ENCODE measurements around the gene FBXL19. TPM values are rescaled to one million over a fixed set of nuclear protein-coding genes. Genes with fewer than 3 reads are reported as not detected.
A peak's percentile ranks its signal among the peaks of the same experiment; 100 is the strongest.

Gene FBXL19
- total and polyA plus RNA-seq, 9 of the 15 experiments (the other 6 are each of a cell fraction or from before 2014, with no cell fraction given), result 0.13 to 48.0 (median 13.5) TPM; not detected in 1

GRCh38 chr16:30904114-30904780 lies 19.1 kb upstream of the FBXL19 start:
- H3K9me1 ChIP-seq (ENCODE audit: control insufficient read depth, insufficient read depth, low read length), result no peaks in the 10 kb centered on the region
- no peak overlapping the region for H3K4me2 ChIP-seq (ENCODE audit: insufficient read depth, low read length)
- FAIRE-seq (no peak), ATAC-seq (no peak), DNase-seq (ENCODE audit: extremely low read depth in 1 of 4, low spot score in 3 of 4) (peak in 1 of 4 experiments; percentile 2)
- in situ Hi-C loops (cut with MboI), result loop anchor here (10.0 kb wide), 1 partner anchor 59 kb away; no protein-coding TSS in a partner anchor
- H2AFZ ChIP-seq (ENCODE audit: low read depth, low read length), result peak overlapping the region; percentile 77
- intact Hi-C loops (cut with micrococcal nuclease), result no loop called here
- no peaks in the 10 kb centered on the region for H3K79me2 ChIP-seq (ENCODE audit: control insufficient read depth, insufficient read depth, low read length)
- BruUV-seq (replicated peaks), result no TSS peak
- H3K4me1 ChIP-seq (replicated peaks in 1 of 2; ENCODE audit: control insufficient read depth in 2 of 2, insufficient read depth in 2 of 2, low read length in 2 of 2), result peaks cover 25 to 33% of the 10 kb centered on the region in 2 experiments
- ChIA-PET POLR2A (interaction anchor here (0.5 to 1.2 kb wide), 5 partner anchors 10 to 74 kb away, joined by 3 to 5 read pairs (median 3); partner anchors contain the start of gene BCL7C), CTCF (ENCODE audit: low intra/inter-chr PET ratio) (no interaction called here)
- H3K27ac ChIP-seq (ENCODE audit: extremely low read depth, low read depth, low read length), result peak overlapping the region; percentile 53; the same call in 2 of the 3 replicates
- no peak overlapping the region for H3K4me3 ChIP-seq
- 95% methylated on average over 18 of the region's 19 CpGs for WGBS (ENCODE audit: insufficient coverage, low coverage, missing lambda C conversion rate)
- H3K9me3 ChIP-seq (replicated peaks; ENCODE audit: control insufficient read depth, insufficient read depth, low read depth, low read length), result no peaks in the 10 kb centered on the region
- no peaks in the 10 kb centered on the region for H3K27me3 ChIP-seq (ENCODE audit: control insufficient read depth in 2 of 2, insufficient read depth in 2 of 2, low read length in 2 of 2)
- H3K9ac ChIP-seq (ENCODE audit: insufficient read depth in 1 of 2, low read depth in 2 of 2, low read length in 2 of 2), result peak overlapping the region in 1 of 2 experiments; percentile 62; a peak in 2 of 4 replicates
- H4K20me1 ChIP-seq (replicated peaks; ENCODE audit: control insufficient read depth, insufficient read depth, low read length), result no peaks in the 10 kb centered on the region
- no peaks in the 10 kb centered on the region for H3K36me3 ChIP-seq (ENCODE audit: control insufficient read depth, insufficient read depth, low read length)
- no peak for TF ChIP-seq KAT2B (IDR thresholded peaks at IDR 0.05; ENCODE audit: low read depth, low read length)
- no peak for TF ChIP-seq CEBPB (tag; IDR thresholded peaks at IDR 0.05)
- 0 out of 2 replicates have a peak, but pooled peaks have one; percentile 28 for TF ChIP-seq CREB3 (tag; conservative IDR thresholded peaks at IDR 0.05; ENCODE audit: low read depth)
- no peak for TF ChIP-seq TRIM24 (IDR thresholded peaks at IDR 0.05)
- TF ChIP-seq ZNF175 (CRISPR knock-in tag; IDR thresholded peaks at IDR 0.05; ENCODE audit: low read depth), result peak; percentile 60; the same call in 1 of the 2 replicates
- TF ChIP-seq GABPA (tag; conservative IDR thresholded peaks at IDR 0.05; ENCODE audit: low read depth), result 0 out of 2 replicates have a peak, but pooled peaks have one; percentile 38
- TF ChIP-seq SAFB2 (IDR thresholded peaks at IDR 0.05; ENCODE audit: borderline replicate concordance, low read depth, low read length, severe bottlenecking), result no peak
- TF ChIP-seq ZBTB17 (CRISPR knock-in tag; IDR thresholded peaks at IDR 0.05), result 0 out of 2 replicates have a peak, but pooled peaks have one; percentile 28
- TF ChIP-seq, protein P1, sequence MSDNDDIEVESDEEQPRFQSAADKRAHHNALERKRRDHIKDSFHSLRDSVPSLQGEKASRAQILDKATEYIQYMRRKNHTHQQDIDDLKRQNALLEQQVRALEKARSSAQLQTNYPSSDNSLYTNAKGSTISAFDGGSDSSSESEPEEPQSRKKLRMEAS (CRISPR knock-in tag; IDR thresholded peaks at IDR 0.05), result peak; percentile 14; the same call in 1 of the 2 replicates
- TF ChIP-seq RBFOX2 (IDR thresholded peaks at IDR 0.05; ENCODE audit: low read depth, low read length), result 0 out of 2 replicates have a peak, but pooled peaks have one; percentile 21
- 0 out of 2 replicates have a peak, but pooled peaks have one; percentile 54 for TF ChIP-seq EHMT2 (IDR thresholded peaks at IDR 0.05)
- peak; percentile 77 for TF ChIP-seq GABPB1 (CRISPR knock-in tag; IDR thresholded peaks at IDR 0.05)
- TF ChIP-seq ZC3H4 (CRISPR knock-in tag; IDR thresholded peaks at IDR 0.05; ENCODE audit: borderline replicate concordance), result no peak
- TF ChIP-seq, protein P2, sequence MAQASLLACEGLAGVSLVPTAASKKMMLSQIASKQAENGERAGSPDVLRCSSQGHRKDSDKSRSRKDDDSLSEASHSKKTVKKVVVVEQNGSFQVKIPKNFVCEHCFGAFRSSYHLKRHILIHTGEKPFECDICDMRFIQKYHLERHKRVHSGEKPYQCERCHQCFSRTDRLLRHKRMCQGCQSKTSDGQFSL (CRISPR knock-in tag; IDR thresholded peaks at IDR 0.05), result 0 out of 2 replicates have a peak, but pooled peaks have one; percentile 23
- TF ChIP-seq, protein P2 (tag; IDR thresholded peaks at IDR 0.05), result no peak
- TF ChIP-seq SPI1 (IDR thresholded peaks at IDR 0.05; ENCODE audit: borderline replicate concordance, low read depth, low read length), result peak; percentile 97
- TF ChIP-seq YY1 (IDR thresholded peaks at IDR 0.05; ENCODE audit: borderline replicate concordance in 1 of 3, control insufficient read depth in 1 of 3, extremely low read depth in 1 of 3, insufficient read depth in 3 of 3, insufficient read length in 1 of 3, insufficient replicate concordance in 2 of 3, low read depth in 1 of 3, low read length in 2 of 3), result peak in 1 of 3 experiments; percentile 48

Measured in K562 (cell line).